Right lobe of liver (tissue), 6 donors: ENCODE measurements around the gene LRMDA. TPM values are rescaled to one million over a fixed set of nuclear protein-coding genes. Genes with fewer than 3 reads are reported as not detected.

ENCODE experiments used
- ATAC-seq, 4 donors: fragments of 200-7000 bp; cut with Tn5 transposase; one replicate each; pipeline ENCODE4 v1.9.1; 2020; ENCODE audit warnings: mild to moderate bottlenecking in 4 of 4, moderate library complexity in 4 of 4
- DNase-seq, 3 donors: peaks; one replicate each; pipeline ENCODE4 v3.0.0-alpha.2; 2020
- H3K27ac ChIP-seq, 3 donors: fragments of 200-600 bp; one replicate each; pipeline ENCODE4 v1.8.0; 2022
- H3K27me3 ChIP-seq, 2 donors: fragments of 200-600 bp; one replicate each; pipeline ENCODE4 v1.8.0; 2022
- H3K36me3 ChIP-seq, 4 donors: fragments of 200-600 bp; sonication (generic) in 1 of 4; one replicate each; pipeline versions ENCODE4 v1.5.1 to v1.8.0; 2017 to 2022; ENCODE audit warnings: control low read depth in 1 of 4
- H3K4me1 ChIP-seq, 4 donors: fragments of 200-600 bp; sonication (generic) in 1 of 4; one replicate each; pipeline versions ENCODE4 v1.5.1 to v1.8.0; 2017 to 2022; ENCODE audit warnings: control low read depth in 1 of 4
- H3K4me3 ChIP-seq, 3 donors: fragments of 200-600 bp; one replicate each; pipeline ENCODE4 v1.8.0; 2022
- H3K9me3 ChIP-seq, 4 donors: fragments of 200-600 bp; sonication (generic) in 1 of 4; one replicate each; pipeline versions ENCODE4 v1.5.1 to v1.8.0; 2017 to 2022; ENCODE audit warnings: control low read depth in 1 of 4
- CTCF ChIP-seq, 4 donors: fragments of 200-600 bp in 3 of 4; fragments of 450-650 bp in 1 of 4; IDR thresholded peaks; one replicate each; pipeline versions ENCODE4 v1.5.1 to v1.8.0; 2016 to 2022; ENCODE audit warnings: antibody characterized with exemption in 4 of 4, mild to moderate bottlenecking in 2 of 4
- POLR2A ChIP-seq: fragments of 450-650 bp; IDR thresholded peaks from one replicate; pipeline ENCODE4 v1.6.1; 2017; ENCODE audit warnings: antibody characterized with exemption, mild to moderate bottlenecking
- WGBS: methylation state at CpG from one replicate; pipeline ENCODE4 v1.1.6; 2018; ENCODE audit warnings: low coverage, low lambda C conversion rate; ENCODE audit not compliant: insufficient coverage; ENCODE audit errors: missing lambda C conversion rate; 5-methylcytosine and 5-hydroxymethylcytosine counted together
- intact Hi-C, 2 donors: fragments of 100-400 bp; cut with DNase I; formaldehyde crosslinking; loops; one replicate each; pipeline versions ENCODE4 v1.11.2 to v1.14.1; 2022
- total RNA-seq, 6 experiments: library from RNA; depleted of rRNA in 2 of 6; stranded (reverse); fragments of >200 nt in 2 of 6; fragmentation: NEBNext Ultra II Directional in 3 of 6; extraction: Animal tissue kit (Norgen Biotek cat#: 25700) in 3 of 6; gene quantifications; one replicate each; pipeline versions ENCODE4 v1.1.0 to v1.2.4, GENCODE V29; 2016 to 2023
- donor health status: DM: no; HTN: yes; CAD: no.
- donor health status: DM: no; HTN: no; CAD: no.
- donor health status: DM: no; HTN: no; CAD: no.
- donor health status: DM: no; HTN: yes; CAD: no.
- donor health status: DM: no; HTN: yes; CAD: no.

Gene LRMDA
- total RNA-seq, 6 experiments from 2014 or later: 9.9 to 19.9 (median 16.3) TPM

- H3K4me1 ChIP-seq: peaks cover 0 to 12% (median 4%) of the 10 kb centered on the region in 4 donors
- no peak overlapping the region for H3K27ac ChIP-seq
- no peak for ATAC-seq
- H3K9me3 ChIP-seq: no peaks in the 10 kb centered on the region
- 65% methylated on average over 5 of the region's 5 CpGs for WGBS
- no peaks in the 10 kb centered on the region for H3K36me3 ChIP-seq
- no peak for DNase-seq
- H3K27me3 ChIP-seq: no peaks in the 10 kb centered on the region
- TF ChIP-seq POLR2A (no peak), CTCF (IDR thresholded peaks at IDR 0.05) (no peak)
- intact Hi-C loops: no loop called here
- no peak overlapping the region for H3K4me3 ChIP-seq
Measured at GRCh38 chr10:75643944-75644692, 212.7 kb downstream of the LRMDA start.

GRCh38 chr10:75645704-75646103, 214.3 kb downstream of the LRMDA start:
- DNase-seq: no peak
- no peak overlapping the region for H3K4me3 ChIP-seq
- H3K36me3 ChIP-seq: no peaks in the 10 kb centered on the region
- H3K9me3 ChIP-seq: no peaks in the 10 kb centered on the region
- H3K4me1 ChIP-seq: peaks cover 0 to 13% (median 5%) of the 10 kb centered on the region in 4 donors
- TF ChIP-seq POLR2A: no peak
- WGBS: 100% methylated on average over 1 of the region's 1 CpG
- intact Hi-C loops: no loop called here
- no peaks in the 10 kb centered on the region for H3K27me3 ChIP-seq
- no peak for ATAC-seq
- H3K27ac ChIP-seq: no peak overlapping the region

GRCh38 chr10:75646218-75646915, 214.9 kb downstream of the LRMDA start:
- Histone ChIP-seq H3K36me3 (no peaks in the 10 kb centered on the region), H3K27ac (no peak overlapping the region), H3K9me3 (no peaks in the 10 kb centered on the region), H3K4me1 (peaks cover 0 to 13% (median 5%) of the 10 kb centered on the region in 4 donors), H3K4me3 (no peak overlapping the region), H3K27me3 (no peaks in the 10 kb centered on the region)
- DNase-seq (no peak), ATAC-seq (no peak)
- TF ChIP-seq CTCF (IDR thresholded peaks at IDR 0.05): no peak
- TF ChIP-seq POLR2A: no peak
- intact Hi-C loops: no loop called here
- 92% methylated on average over 14 of the region's 19 CpGs for WGBS

- intact Hi-C loops: no loop called here
- Histone ChIP-seq H3K4me1 (peaks cover 0 to 13% (median 5%) of the 10 kb centered on the region in 4 donors), H3K27me3 (no peaks in the 10 kb centered on the region), H3K9me3 (no peaks in the 10 kb centered on the region), H3K4me3 (no peak overlapping the region), H3K27ac (no peak overlapping the region), H3K36me3 (no peaks in the 10 kb centered on the region)
- no peak for ATAC-seq
- 46% methylated on average over 2 of the region's 6 CpGs for WGBS
- TF ChIP-seq POLR2A (no peak), CTCF (IDR thresholded peaks at IDR 0.05) (no peak)
- DNase-seq: no peak
Measured at GRCh38 chr10:75646916-75647315, 215.5 kb downstream of the LRMDA start.

- TF ChIP-seq POLR2A (no peak), CTCF (IDR thresholded peaks at IDR 0.05) (no peak)
- no peak overlapping the region for H3K27ac ChIP-seq
- H3K27me3 ChIP-seq: no peaks in the 10 kb centered on the region
- no peak overlapping the region for H3K4me3 ChIP-seq
- ATAC-seq: no peak
- no peaks in the 10 kb centered on the region for H3K9me3 ChIP-seq
- H3K36me3 ChIP-seq: no peaks in the 10 kb centered on the region
- intact Hi-C loops: no loop called here
- 100% methylated on average over 1 of the region's 3 CpGs for WGBS
- no peak for DNase-seq
- H3K4me1 ChIP-seq: peaks cover 0 to 13% (median 5%) of the 10 kb centered on the region in 4 donors
Measured at GRCh38 chr10:75647675-75648074, 216.3 kb downstream of the LRMDA start.
